Measurements from ENCODE around the gene BAZ1B.

GRCh38 chr7:73557397-73558257 is 35.5 kb upstream of the BAZ1B start, which contains the start of gene BCL7B:
- TF ChIP-seq GATA2 (IDR thresholded peaks at IDR 0.05; ENCODE audit: low read depth, low read length) (no peak), GATA3 (IDR thresholded peaks at IDR 0.05; ENCODE audit: low read depth, low read length) (no peak)
